ENCODE data around the gene PRTN3. TPM values are rescaled to one million over a fixed set of nuclear protein-coding genes. Genes with fewer than 3 reads are reported as not detected.
A peak's percentile ranks its signal among the peaks of the same experiment; 100 is the strongest.

Gene PRTN3
- polyA plus RNA-seq, 1 of the 3 experiments (the other 2 are of a cell fraction), result not detected

DNA sequence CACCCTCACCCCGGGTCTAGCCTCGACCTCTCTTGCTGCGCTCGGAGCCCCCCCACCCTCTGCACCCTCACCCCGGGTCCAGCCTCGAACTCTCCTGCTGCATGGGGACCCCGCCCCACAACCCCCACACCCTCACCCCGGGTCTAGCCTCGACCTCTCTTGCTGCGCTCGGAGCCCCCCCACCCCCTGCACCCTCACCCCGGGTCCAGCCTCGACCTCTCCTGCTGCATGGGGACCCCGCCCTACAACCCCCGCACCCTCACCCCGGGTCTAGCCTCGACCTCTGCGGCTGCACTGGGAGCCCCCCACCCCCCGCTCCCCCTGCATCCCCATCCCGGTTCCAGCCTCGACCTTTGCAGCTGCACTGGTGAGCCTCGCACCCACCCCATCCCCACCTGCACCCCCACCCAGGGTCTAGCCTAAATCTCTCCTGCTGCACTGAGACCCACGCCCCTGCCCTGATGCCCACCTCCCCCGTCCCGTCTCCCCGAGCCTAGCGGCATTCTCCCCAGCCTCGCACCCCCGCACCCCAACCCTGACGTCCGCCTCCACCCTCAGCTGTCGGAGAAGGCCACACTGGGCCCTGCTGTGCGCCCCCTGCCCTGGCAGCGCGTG is 20.4 kb downstream of the PRTN3 start:
- WGBS (ENCODE audit: low lambda C conversion rate), result 15% methylated on average over 23 of the region's 35 CpGs
- Histone ChIP-seq H3K4me2 (peak overlapping the region; percentile 50; the same call in 1 of the 2 replicates), H3K9ac (no peak overlapping the region), H3K27ac (ENCODE audit: low read depth in 2 of 2, low read length in 1 of 2) (no peak overlapping the region), H3K27me3 (ENCODE audit: insufficient read depth) (peaks cover 18% of the 10 kb centered on the region), H3K4me3 (ENCODE audit: low read depth in 2 of 2, low read length in 1 of 2) (peak overlapping the region in 1 of 2 experiments; percentile 3; a peak in 1 of 4 replicates), H3F3A (replicated peaks; ENCODE audit: insufficient read depth) (peaks cover 7% of the 10 kb centered on the region), H2AFZ (ENCODE audit: low read depth) (no peak overlapping the region), H3K9me3 (no peaks in the 10 kb centered on the region), H4K20me1 (ENCODE audit: insufficient read depth) (no peaks in the 10 kb centered on the region), H3K36me3 (replicated peaks in 1 of 2; ENCODE audit: control insufficient read depth in 1 of 2, insufficient read depth in 2 of 2, low read length in 1 of 2) (no peaks in the 10 kb centered on the region), H3K9me2 (no peaks in the 10 kb centered on the region), H3K79me2 (ENCODE audit: insufficient read depth) (no peaks in the 10 kb centered on the region), H3K4me1 (ENCODE audit: control insufficient read depth in 1 of 2, insufficient read depth in 2 of 2, low read depth in 1 of 2, low read length in 1 of 2) (peaks cover 0 to 4% of the 10 kb centered on the region in 2 experiments; a peak in 1 of 4 replicates)
- CTCF ChIA-PET, result interaction anchor here (1.1 to 5.1 kb wide), 2 partner anchors 18 to 61 kb away, joined by 3 to 44 read pairs; no protein-coding TSS in a partner anchor
- POLR2A ChIA-PET, result no interaction called here
- DNase-seq, result no peak
- no peak for TF ChIP-seq RXRA (IDR thresholded peaks at IDR 0.05; ENCODE audit: borderline replicate concordance, low read depth)
- TF ChIP-seq NRF1 (IDR thresholded peaks at IDR 0.05; ENCODE audit: low read depth, low read length), result no peak
- TF ChIP-seq, protein P1, sequence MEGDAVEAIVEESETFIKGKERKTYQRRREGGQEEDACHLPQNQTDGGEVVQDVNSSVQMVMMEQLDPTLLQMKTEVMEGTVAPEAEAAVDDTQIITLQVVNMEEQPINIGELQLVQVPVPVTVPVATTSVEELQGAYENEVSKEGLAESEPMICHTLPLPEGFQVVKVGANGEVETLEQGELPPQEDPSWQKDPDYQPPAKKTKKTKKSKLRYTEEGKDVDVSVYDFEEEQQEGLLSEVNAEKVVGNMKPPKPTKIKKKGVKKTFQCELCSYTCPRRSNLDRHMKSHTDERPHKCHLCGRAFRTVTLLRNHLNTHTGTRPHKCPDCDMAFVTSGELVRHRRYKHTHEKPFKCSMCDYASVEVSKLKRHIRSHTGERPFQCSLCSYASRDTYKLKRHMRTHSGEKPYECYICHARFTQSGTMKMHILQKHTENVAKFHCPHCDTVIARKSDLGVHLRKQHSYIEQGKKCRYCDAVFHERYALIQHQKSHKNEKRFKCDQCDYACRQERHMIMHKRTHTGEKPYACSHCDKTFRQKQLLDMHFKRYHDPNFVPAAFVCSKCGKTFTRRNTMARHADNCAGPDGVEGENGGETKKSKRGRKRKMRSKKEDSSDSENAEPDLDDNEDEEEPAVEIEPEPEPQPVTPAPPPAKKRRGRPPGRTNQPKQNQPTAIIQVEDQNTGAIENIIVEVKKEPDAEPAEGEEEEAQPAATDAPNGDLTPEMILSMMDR (IDR thresholded peaks at IDR 0.05), result no peak
- TF ChIP-seq, protein P2, sequence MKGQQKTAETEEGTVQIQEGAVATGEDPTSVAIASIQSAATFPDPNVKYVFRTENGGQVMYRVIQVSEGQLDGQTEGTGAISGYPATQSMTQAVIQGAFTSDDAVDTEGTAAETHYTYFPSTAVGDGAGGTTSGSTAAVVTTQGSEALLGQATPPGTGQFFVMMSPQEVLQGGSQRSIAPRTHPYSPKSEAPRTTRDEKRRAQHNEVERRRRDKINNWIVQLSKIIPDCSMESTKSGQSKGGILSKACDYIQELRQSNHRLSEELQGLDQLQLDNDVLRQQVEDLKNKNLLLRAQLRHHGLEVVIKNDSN (IDR thresholded peaks at IDR 0.05; ENCODE audit: borderline replicate concordance, low read depth), result no peak
- TF ChIP-seq TEAD4 (IDR thresholded peaks at IDR 0.05; ENCODE audit: borderline replicate concordance, insufficient read depth), result no peak

DNA sequence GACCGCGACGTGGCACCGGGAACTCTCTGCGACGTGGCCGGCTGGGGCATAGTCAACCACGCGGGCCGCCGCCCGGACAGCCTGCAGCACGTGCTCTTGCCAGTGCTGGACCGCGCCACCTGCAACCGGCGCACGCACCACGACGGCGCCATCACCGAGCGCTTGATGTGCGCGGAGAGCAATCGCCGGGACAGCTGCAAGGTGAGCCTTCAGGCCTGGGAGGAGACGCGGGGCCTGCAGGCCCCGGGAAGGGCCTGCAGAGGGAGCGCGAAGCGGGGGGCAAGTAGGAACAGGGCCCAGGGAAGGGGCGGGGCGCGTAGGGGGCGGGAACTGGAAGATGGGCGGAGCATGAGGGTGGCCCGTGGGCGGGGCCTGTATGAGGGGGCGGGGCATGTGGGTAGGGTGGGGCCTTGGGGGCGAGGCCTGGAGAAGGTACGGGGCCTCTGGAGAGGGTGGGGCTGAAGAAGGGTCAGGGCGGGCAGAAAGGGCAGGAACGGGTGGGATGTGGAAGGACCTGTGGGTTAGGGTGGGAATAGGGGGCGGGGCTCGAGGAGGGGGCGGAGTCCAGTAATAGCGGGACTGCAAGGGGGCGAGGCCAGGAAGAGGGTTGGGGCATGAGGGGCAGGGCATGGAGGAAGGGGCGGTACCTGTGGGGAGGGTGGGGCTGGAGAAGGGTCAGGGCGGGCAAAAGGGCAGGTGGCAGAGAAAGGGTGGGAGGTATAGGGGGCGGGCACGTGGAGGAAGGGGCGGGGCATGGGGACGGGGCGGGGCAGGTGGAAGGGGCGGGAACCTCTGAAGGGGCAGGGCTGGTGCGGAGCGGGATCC is 21.2 kb downstream of the PRTN3 start:
- peaks cover 0 to 4% of the 10 kb centered on the region in 2 experiments; a peak in 1 of 4 replicates for H3K4me1 ChIP-seq (ENCODE audit: control insufficient read depth in 1 of 2, insufficient read depth in 2 of 2, low read depth in 1 of 2, low read length in 1 of 2)
- H3K4me3 ChIP-seq (ENCODE audit: low read depth in 2 of 2, low read length in 1 of 2), result peak overlapping the region in 1 of 2 experiments; percentile 3; a peak in 1 of 4 replicates
- H3K9ac ChIP-seq, result no peak overlapping the region
- H3K9me2 ChIP-seq, result no peaks in the 10 kb centered on the region
- H3K36me3 ChIP-seq (replicated peaks in 1 of 2; ENCODE audit: control insufficient read depth in 1 of 2, insufficient read depth in 2 of 2, low read length in 1 of 2), result no peaks in the 10 kb centered on the region
- DNase-seq, result peak; percentile 95
- no peaks in the 10 kb centered on the region for H4K20me1 ChIP-seq (ENCODE audit: insufficient read depth)
- H3K27me3 ChIP-seq (ENCODE audit: insufficient read depth), result peaks cover 18% of the 10 kb centered on the region
- H3K27ac ChIP-seq (ENCODE audit: low read depth in 2 of 2, low read length in 1 of 2), result no peak overlapping the region
- CTCF ChIA-PET, result interaction anchor here (1.1 to 2.5 kb wide), 2 partner anchors 55 to 122 kb away, joined by 8 to 18 read pairs; partner anchors contain the start of genes KISS1R and WDR18
- 6% methylated on average over 28 of the region's 60 CpGs for WGBS (ENCODE audit: low lambda C conversion rate)
- no peaks in the 10 kb centered on the region for H3K79me2 ChIP-seq (ENCODE audit: insufficient read depth)
- no peak for TF ChIP-seq SIN3A (IDR thresholded peaks at IDR 0.05; ENCODE audit: borderline replicate concordance, low read depth, low read length)
- TF ChIP-seq, protein P3, sequence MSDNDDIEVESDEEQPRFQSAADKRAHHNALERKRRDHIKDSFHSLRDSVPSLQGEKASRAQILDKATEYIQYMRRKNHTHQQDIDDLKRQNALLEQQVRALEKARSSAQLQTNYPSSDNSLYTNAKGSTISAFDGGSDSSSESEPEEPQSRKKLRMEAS (IDR thresholded peaks at IDR 0.05; ENCODE audit: low read depth), result peak; percentile 88
- no peak overlapping the region for H2AFZ ChIP-seq (ENCODE audit: low read depth)
- H3K4me2 ChIP-seq, result peak overlapping the region; percentile 50; the same call in 1 of the 2 replicates
- POLR2A ChIA-PET, result no interaction called here
- H3F3A ChIP-seq (replicated peaks; ENCODE audit: insufficient read depth), result peaks cover 7% of the 10 kb centered on the region
- H3K9me3 ChIP-seq, result no peaks in the 10 kb centered on the region

Data from SK-N-SH (cell line).